Measurements from ENCODE around the gene MINK1. TPM values are rescaled to one million over a fixed set of nuclear protein-coding genes. Genes with fewer than 3 reads are reported as not detected.

The MINK1 gene
- total RNA-seq, 4 donors from 2014 or later: 128 to 406 (median 181) TPM

- no peaks in the 10 kb centered on the region for H3K9me3 ChIP-seq
- peaks cover 11 to 42% (median 37%) of the 10 kb centered on the region in 4 donors for H3K4me1 ChIP-seq
- peak; percentile 91 for DNase-seq
- no peaks in the 10 kb centered on the region for H3K36me3 ChIP-seq
- H3K27ac ChIP-seq: peak overlapping the region; percentile 95 to 99 (median 98)
- H3K27me3 ChIP-seq: peaks cover 13% of the 10 kb centered on the region
- TF ChIP-seq EP300 (IDR thresholded peaks at IDR 0.05; ENCODE audit: low read depth): no peak
- TF ChIP-seq POLR2AphosphoS5 (IDR thresholded peaks at IDR 0.05): peak; percentile 77 to 87 (median 81)
- TF ChIP-seq CTCF (IDR thresholded peaks at IDR 0.05): peak; percentile 52 to 96 (median 74)
- peak; percentile 86 for TF ChIP-seq POLR2A (IDR thresholded peaks at IDR 0.05)
- WGBS, 2 donors (ENCODE audit: low coverage in 1 of 2): 0 to 1% methylated on average over 11 to 90 of the region's 91 CpGs
- H3K4me3 ChIP-seq: peak overlapping the region; percentile 49 to 73 (median 68)
- intact Hi-C loops (cut with DNase I; ENCODE audit: low total_unique reads): loop anchor here (5.0 to 10.0 kb wide), 2 partner anchors 55 to 97 kb away; partner anchors contain the start of genes CXCL16, MED11 and ZMYND15
- in situ Hi-C loops (cut with MboI; ENCODE audit: low pct_ligation_motif_present in 1 of 4, low pct_unique_long_range_greater_than_20kb in 1 of 4, low sequenced_read_pairs in 3 of 4): loop anchor here (10.0 to 25.0 kb wide), 3 partner anchors 55 to 97 kb away; partner anchors contain the start of genes C17orf107 (in 2 of the 4), CXCL16 (in 1 of the 4), MED11 (in 1 of the 4) and ZMYND15 (in 1 of the 4)
These were observed 43.0 kb upstream of the MINK1 start for GRCh38 chr17:4789951-4790704.

GRCh38 chr17:4790705-4791088 lies 42.4 kb upstream of the MINK1 start:
- Histone ChIP-seq H3K4me3 (peak overlapping the region in 3 of 4 donors; percentile 49 to 73 (median 68)), H3K9me3 (no peaks in the 10 kb centered on the region), H3K4me1 (peaks cover 11 to 39% (median 34%) of the 10 kb centered on the region in 4 donors), H3K27me3 (peaks cover 7% of the 10 kb centered on the region), H3K27ac (peak overlapping the region; percentile 95 to 99 (median 98)), H3K36me3 (no peaks in the 10 kb centered on the region)
- WGBS, 2 donors (ENCODE audit: low coverage in 1 of 2): 44 to 54% methylated on average over 6 to 7 of the region's 7 CpGs
- in situ Hi-C loops (cut with MboI; ENCODE audit: low pct_ligation_motif_present in 1 of 4, low pct_unique_long_range_greater_than_20kb in 1 of 4, low sequenced_read_pairs in 3 of 4): loop anchor here in 2 of 4 donors (25.0 kb wide), 1 partner anchor 97 kb away; the partner anchor contains the start of gene C17orf107 (in 2 of the 2)
- no peak for TF ChIP-seq EP300 (IDR thresholded peaks at IDR 0.05; ENCODE audit: low read depth)
- TF ChIP-seq POLR2A (IDR thresholded peaks at IDR 0.05): no peak
- no peak for TF ChIP-seq CTCF (IDR thresholded peaks at IDR 0.05)
- no peak for TF ChIP-seq POLR2AphosphoS5 (IDR thresholded peaks at IDR 0.05)
- intact Hi-C loops (cut with DNase I; ENCODE audit: low total_unique reads): no loop called here
- no peak for DNase-seq

GRCh38 chr17:4795168-4795567 lies 38.0 kb upstream of the MINK1 start:
- Histone ChIP-seq H3K4me1 (peaks cover 0 to 18% (median 12%) of the 10 kb centered on the region in 4 donors), H3K27me3 (no peaks in the 10 kb centered on the region), H3K4me3 (peak overlapping the region in 2 of 4 donors; percentile 68 to 77), H3K27ac (peak overlapping the region; percentile 79 to 84 (median 81)), H3K36me3 (peaks cover 0 to 17% (median 4%) of the 10 kb centered on the region in 4 donors), H3K9me3 (no peaks in the 10 kb centered on the region)
- intact Hi-C loops (cut with DNase I; ENCODE audit: low total_unique reads): no loop called here
- DNase-seq: no peak
- no peak for TF ChIP-seq POLR2AphosphoS5 (IDR thresholded peaks at IDR 0.05)
- no peak for TF ChIP-seq CTCF (IDR thresholded peaks at IDR 0.05)
- no peak for TF ChIP-seq EP300 (IDR thresholded peaks at IDR 0.05; ENCODE audit: low read depth)
- no peak for TF ChIP-seq POLR2A (IDR thresholded peaks at IDR 0.05)
- WGBS, 2 donors (ENCODE audit: low coverage in 1 of 2): 89 to 100% methylated on average over 1 of the region's 1 CpG
- in situ Hi-C loops (cut with MboI; ENCODE audit: low pct_ligation_motif_present in 1 of 4, low pct_unique_long_range_greater_than_20kb in 1 of 4, low sequenced_read_pairs in 3 of 4): loop anchor here in 2 of 4 donors (25.0 kb wide), 1 partner anchor 92 kb away; the partner anchor contains the start of gene C17orf107 (in 2 of the 2)

GRCh38 chr17:4796552-4796920 lies 36.6 kb upstream of the MINK1 start:
- Histone ChIP-seq H3K27me3 (no peaks in the 10 kb centered on the region), H3K4me3 (peak overlapping the region; percentile 68 to 77 (median 70)), H3K27ac (peak overlapping the region; percentile 79 to 84 (median 81)), H3K4me1 (peaks cover 0 to 15% (median 10%) of the 10 kb centered on the region in 4 donors), H3K9me3 (no peaks in the 10 kb centered on the region), H3K36me3 (peaks cover 0 to 17% (median 4%) of the 10 kb centered on the region in 4 donors)
- intact Hi-C loops (cut with DNase I; ENCODE audit: low total_unique reads): no loop called here
- 0 to 1% methylated on average over 3 to 7 of the region's 7 CpGs for whole genome bisulfite sequencing, 2 donors (ENCODE audit: low coverage in 1 of 2)
- peak; percentile 27 for DNase-seq
- TF ChIP-seq CTCF (IDR thresholded peaks at IDR 0.05): no peak
- no peak for TF ChIP-seq POLR2A (IDR thresholded peaks at IDR 0.05)
- TF ChIP-seq EP300 (IDR thresholded peaks at IDR 0.05; ENCODE audit: low read depth): no peak
- TF ChIP-seq POLR2AphosphoS5 (IDR thresholded peaks at IDR 0.05): no peak
- in situ Hi-C loops (cut with MboI; ENCODE audit: low pct_ligation_motif_present in 1 of 4, low pct_unique_long_range_greater_than_20kb in 1 of 4, low sequenced_read_pairs in 3 of 4): loop anchor here in 2 of 4 donors (25.0 kb wide), 1 partner anchor 91 kb away; the partner anchor contains the start of gene C17orf107 (in 2 of the 2)

All from transverse colon (tissue), 4 donors.